HFFc6 (cell line): ENCODE measurements around the gene TCF20. TPM values are rescaled to one million over a fixed set of nuclear protein-coding genes. Genes with fewer than 3 reads are reported as not detected.

Source experiments
- DNase-seq: peaks from one replicate; pipeline ENCODE4 v3.0.0-alpha.2; 2018
- H3K27ac Mint-ChIP-seq: 2 replicates; pipeline ENCODE4 v1.8.0; 2020; ENCODE audit warnings: mild to moderate bottlenecking, mixed read lengths
- H3K27me3 Mint-ChIP-seq: 2 replicates; pipeline ENCODE4 v1.8.0; 2021; ENCODE audit warnings: mild to moderate bottlenecking, moderate library complexity, mixed read lengths; ENCODE audit not compliant: insufficient read depth
- H3K36me3 Mint-ChIP-seq: 2 replicates; pipeline ENCODE4 v1.8.0; 2021; ENCODE audit warnings: low read depth, mixed read lengths
- H3K4me1 Mint-ChIP-seq: 2 replicates; pipeline ENCODE4 v1.8.0; 2020; ENCODE audit warnings: low read depth, mixed read lengths
- H3K4me3 Mint-ChIP-seq: 2 replicates; pipeline ENCODE4 v1.8.0; 2020; ENCODE audit warnings: mild to moderate bottlenecking, moderate library complexity, mixed read lengths
- H3K9me3 Mint-ChIP-seq: 2 replicates; pipeline ENCODE4 v1.8.0; 2020; ENCODE audit warnings: mild to moderate bottlenecking, mixed read lengths
- CTCF ChIP-seq: fragments of 200-600 bp; sonication (generic); IDR thresholded peaks from 2 replicates; pipeline ENCODE4 v1.5.0; 2021; ENCODE audit warnings: antibody characterized with exemption, mild to moderate bottlenecking
- total RNA-seq, 6 experiments: library from RNA; stranded (reverse); fragmentation: NEBNext Ultra II Directional; extraction: Animal tissue kit (Norgen Biotek cat#: 25700); gene quantifications; 2 replicates in 1 of 6; 3 replicates in 5 of 6; pipeline ENCODE4 v1.2.3, GENCODE V29; 2021

The TCF20 gene
- total RNA-seq, 6 experiments from 2014 or later: 26.7 to 33.4 (median 30.1) TPM

- Mint-ChIP-seq H3K4me1 (peaks cover 27% of the 10 kb centered on the region), H3K27ac (no peak overlapping the region), H3K27me3 (no peaks in the 10 kb centered on the region), H3K36me3 (peaks cover 10% of the 10 kb centered on the region), H3K9me3 (peaks cover 11% of the 10 kb centered on the region; the same call in 1 of the 2 replicates), H3K4me3 (no peak overlapping the region)
- TF ChIP-seq CTCF: no peak
- no peak for DNase-seq
These were observed 36.6 kb downstream of the TCF20 start for GRCh38 chr22:42233879-42234278.

DNA sequence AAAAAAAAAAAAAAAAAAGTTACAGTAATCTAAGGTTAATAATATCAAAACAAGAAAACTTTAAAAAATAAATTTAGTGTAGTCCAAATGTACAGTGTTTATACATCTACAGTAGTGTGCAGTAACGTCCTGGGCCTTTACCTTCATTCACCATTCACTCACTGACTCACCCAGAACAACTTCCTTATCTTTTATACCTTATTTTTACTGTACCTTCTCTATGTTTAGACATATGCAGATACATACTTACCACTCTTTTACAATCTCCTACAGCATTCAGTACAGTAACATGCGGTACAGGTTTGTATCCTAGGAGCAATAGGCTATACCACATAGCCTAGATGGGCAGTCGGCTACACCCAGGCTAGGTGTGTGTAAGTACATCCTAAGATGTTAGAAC lies 38.5 kb downstream of the TCF20 start:
- DNase-seq: no peak
- peaks cover 28% of the 10 kb centered on the region for H3K4me1 Mint-ChIP-seq
- H3K27me3 Mint-ChIP-seq: no peaks in the 10 kb centered on the region
- no peaks in the 10 kb centered on the region for H3K9me3 Mint-ChIP-seq
- no peak overlapping the region for H3K27ac Mint-ChIP-seq
- H3K4me3 Mint-ChIP-seq: no peak overlapping the region
- TF ChIP-seq CTCF: no peak
- H3K36me3 Mint-ChIP-seq: no peaks in the 10 kb centered on the region; the same call in 1 of the 2 replicates

DNA sequence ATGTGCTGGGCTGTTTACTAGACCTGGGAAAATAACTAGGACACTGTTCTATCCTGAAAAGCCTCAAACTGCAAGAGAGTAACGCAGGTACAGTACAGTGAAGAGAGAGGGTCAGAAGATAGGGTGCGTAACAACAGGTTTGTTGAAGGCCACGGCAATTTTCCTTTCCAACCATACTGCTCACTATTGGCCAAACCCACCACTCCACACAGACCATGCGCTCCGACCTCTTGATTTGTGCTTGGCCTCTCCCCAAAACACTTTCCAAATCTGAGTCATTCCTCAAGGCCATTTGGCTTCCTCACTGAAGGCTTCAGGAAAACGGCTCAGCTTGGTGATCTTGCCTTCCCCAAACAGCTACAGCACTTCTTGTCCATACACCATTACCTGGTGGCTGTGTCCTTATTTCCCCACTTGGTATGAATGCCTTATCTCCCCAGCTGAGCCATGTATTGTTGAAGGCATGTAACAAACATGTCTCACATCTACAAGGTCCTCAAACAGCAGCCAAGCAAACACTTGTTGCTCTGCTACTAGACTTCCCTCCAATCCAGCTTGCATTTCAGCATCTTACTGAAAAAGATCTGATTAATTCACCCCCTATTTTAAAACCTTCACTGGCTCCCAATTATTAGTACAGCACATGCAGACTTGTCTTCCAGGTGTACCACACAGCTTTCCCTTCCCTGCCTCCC lies 40.9 kb downstream of the TCF20 start:
- no peak for TF ChIP-seq CTCF
- Mint-ChIP-seq H3K4me1 (peaks cover 27% of the 10 kb centered on the region), H3K4me3 (no peak overlapping the region), H3K36me3 (no peaks in the 10 kb centered on the region; the same call in 1 of the 2 replicates), H3K9me3 (no peaks in the 10 kb centered on the region), H3K27me3 (no peaks in the 10 kb centered on the region), H3K27ac (no peak overlapping the region)
- no peak for DNase-seq

- H3K27me3 Mint-ChIP-seq: no peaks in the 10 kb centered on the region
- H3K4me1 Mint-ChIP-seq: peaks cover 21% of the 10 kb centered on the region
- H3K36me3 Mint-ChIP-seq: no peaks in the 10 kb centered on the region
- no peak for TF ChIP-seq CTCF
- no peak for DNase-seq
- H3K4me3 Mint-ChIP-seq: no peak overlapping the region
- H3K27ac Mint-ChIP-seq: no peak overlapping the region
- no peaks in the 10 kb centered on the region for H3K9me3 Mint-ChIP-seq
These were observed 42.0 kb downstream of the TCF20 start for GRCh38 chr22:42228483-42228882.

- Mint-ChIP-seq H3K9me3 (no peaks in the 10 kb centered on the region), H3K27me3 (peaks cover under 1% of the 10 kb centered on the region; the same call in 1 of the 2 replicates), H3K27ac (no peak overlapping the region), H3K4me1 (peaks cover 21% of the 10 kb centered on the region), H3K36me3 (no peaks in the 10 kb centered on the region), H3K4me3 (no peak overlapping the region)
- DNase-seq: no peak
- no peak for TF ChIP-seq CTCF
These were observed 43.0 kb downstream of the TCF20 start for GRCh38 chr22:42227435-42227834.
